GM12878 (cell line): ENCODE data around the gene DUSP16.

ENCODE experiments used
- DPF2 ChIP-seq: fragments of 450-650 bp; IDR thresholded peaks from 2 replicates; pipeline ENCODE4 v1.6.1; 2017; ENCODE audit warnings: mild to moderate bottlenecking
- FOS ChIP-seq: IDR thresholded peaks from 3 replicates; pipeline ENCODE4 v1.6.1; 2011; ENCODE audit warnings: borderline replicate concordance; ENCODE audit not compliant: insufficient read length; ENCODE audit errors: extremely low read depth

DNA sequence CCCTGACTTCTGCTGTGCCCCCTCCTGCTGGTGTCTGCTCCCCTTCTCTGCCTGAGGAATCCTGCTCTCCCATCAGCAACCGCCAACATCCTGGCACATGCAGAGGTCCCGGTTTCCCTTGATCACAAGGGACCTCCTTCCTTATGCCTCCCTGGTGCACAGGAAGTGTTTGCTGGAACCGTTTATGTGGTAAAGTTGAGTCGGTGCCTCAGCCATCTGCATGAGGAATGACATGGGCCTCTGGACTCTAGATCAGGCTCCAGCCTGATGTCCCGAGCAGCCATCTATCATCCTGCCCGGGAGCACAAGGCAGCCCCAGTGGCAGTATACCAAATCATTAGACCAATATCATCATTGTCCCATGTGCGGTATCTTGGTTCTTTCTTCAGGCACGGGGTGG lies 115.4 kb downstream of the DUSP16 start:
- TF ChIP-seq DPF2 (no peak), FOS (no peak)
